HEK293T (cell line): ENCODE data around the gene FOXO3.

Source experiments
- ARNT ChIP-seq: fragments of 450-650 bp; IDR thresholded peaks from 2 replicates; pipeline ENCODE4 v1.6.1; 2017; ENCODE audit warnings: mild to moderate bottlenecking
- BHLHE40 ChIP-seq: fragments of 450-650 bp; IDR thresholded peaks from 2 replicates; pipeline ENCODE4 v1.6.1; 2016; ENCODE audit warnings: mild to moderate bottlenecking, moderate library complexity, borderline replicate concordance
- CTBP1 ChIP-seq: fragments of 450-650 bp; IDR thresholded peaks from 2 replicates; pipeline ENCODE4 v1.6.1; 2016; ENCODE audit warnings: borderline replicate concordance
- ELF4 ChIP-seq: fragments of 450-650 bp; IDR thresholded peaks from 2 replicates; pipeline ENCODE4 v1.6.1; 2017; ENCODE audit warnings: antibody characterized with exemption
- FOXA1 ChIP-seq: fragments of 450-650 bp; IDR thresholded peaks from 2 replicates; pipeline ENCODE4 v1.6.1; 2016; ENCODE audit warnings: mild to moderate bottlenecking
- FOXK2 ChIP-seq: fragments of 450-650 bp; IDR thresholded peaks from 2 replicates; pipeline ENCODE4 v1.6.1; 2016; ENCODE audit warnings: mild to moderate bottlenecking
- FOXM1 ChIP-seq: fragments of 450-650 bp; IDR thresholded peaks from 2 replicates; pipeline ENCODE4 v1.6.1; 2017; ENCODE audit warnings: mild to moderate bottlenecking, borderline replicate concordance
- L3MBTL2 ChIP-seq: fragments of 450-650 bp; conservative IDR thresholded peaks from 2 replicates; pipeline ENCODE4 v1.6.1; 2016; ENCODE audit warnings: mild to moderate bottlenecking
- NFRKB ChIP-seq: fragments of 450-650 bp; IDR thresholded peaks from 2 replicates; pipeline ENCODE4 v1.6.1; 2016; ENCODE audit warnings: mild to moderate bottlenecking, moderate library complexity
- SP1 ChIP-seq: fragments of 450-650 bp; IDR thresholded peaks from 2 replicates; pipeline ENCODE4 v1.6.1; 2017
- SUZ12 ChIP-seq: fragments of 450-650 bp; IDR thresholded peaks from 2 replicates; pipeline ENCODE4 v1.6.1; 2016; ENCODE audit warnings: mild to moderate bottlenecking
- TARDBP ChIP-seq: fragments of 450-650 bp; IDR thresholded peaks from 2 replicates; pipeline ENCODE4 v1.6.1; 2016
- ZNF384 ChIP-seq: fragments of 450-650 bp; IDR thresholded peaks from 2 replicates; pipeline ENCODE4 v1.6.1; 2016
- TF ChIP-seq, protein P1 (sequence below): fragments of 450-650 bp; IDR thresholded peaks from 2 replicates; pipeline ENCODE4 v1.6.1; 2016

DNA sequence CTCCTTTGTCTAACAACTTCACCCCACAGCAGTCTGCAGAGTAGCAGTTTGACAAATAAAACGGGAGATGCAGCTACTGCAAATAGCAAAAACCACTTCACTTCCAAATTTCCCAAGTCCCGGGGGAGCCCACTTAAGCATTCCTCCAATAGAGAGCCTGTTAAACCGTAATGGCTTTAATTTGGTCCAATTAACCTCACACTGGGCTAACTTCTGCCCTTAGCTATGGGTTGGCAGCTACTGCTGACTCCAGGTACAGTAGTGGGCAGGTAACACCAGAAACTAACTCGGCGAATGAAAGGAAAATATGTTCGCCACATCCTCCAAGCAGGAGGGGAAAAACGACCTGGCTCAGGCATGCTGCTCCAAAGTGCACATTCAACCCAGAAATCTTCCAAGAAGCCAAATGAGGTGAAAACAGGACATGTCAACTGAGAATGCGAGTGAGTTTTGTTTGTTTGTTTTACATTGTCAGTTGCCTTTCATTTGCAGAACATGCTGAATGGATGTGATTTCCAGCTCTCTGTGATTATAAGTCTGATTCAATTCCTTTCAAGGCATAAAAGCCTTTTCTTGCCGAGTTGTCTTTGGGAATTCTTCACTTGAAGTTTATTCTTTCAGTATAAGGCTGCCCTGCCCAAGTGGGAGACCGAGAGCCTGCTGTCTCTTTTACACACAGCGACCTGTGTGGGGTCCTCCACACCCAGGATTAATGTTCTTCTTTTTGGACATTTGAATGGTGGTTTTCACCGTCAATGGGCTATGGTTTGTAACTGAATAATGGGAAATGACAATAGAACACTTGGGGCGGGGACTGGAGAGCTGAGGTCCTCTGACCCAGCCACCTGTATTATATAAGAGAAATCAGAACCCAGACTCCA, 170.2 kb downstream of the FOXO3 start:
- TF ChIP-seq FOXM1 = no peak
- no peak for TF ChIP-seq NFRKB
- TF ChIP-seq, protein P1, sequence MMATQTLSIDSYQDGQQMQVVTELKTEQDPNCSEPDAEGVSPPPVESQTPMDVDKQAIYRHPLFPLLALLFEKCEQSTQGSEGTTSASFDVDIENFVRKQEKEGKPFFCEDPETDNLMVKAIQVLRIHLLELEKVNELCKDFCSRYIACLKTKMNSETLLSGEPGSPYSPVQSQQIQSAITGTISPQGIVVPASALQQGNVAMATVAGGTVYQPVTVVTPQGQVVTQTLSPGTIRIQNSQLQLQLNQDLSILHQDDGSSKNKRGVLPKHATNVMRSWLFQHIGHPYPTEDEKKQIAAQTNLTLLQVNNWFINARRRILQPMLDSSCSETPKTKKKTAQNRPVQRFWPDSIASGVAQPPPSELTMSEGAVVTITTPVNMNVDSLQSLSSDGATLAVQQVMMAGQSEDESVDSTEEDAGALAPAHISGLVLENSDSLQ = no peak
- no peak for TF ChIP-seq BHLHE40
- TF ChIP-seq SP1 = no peak
- TF ChIP-seq SUZ12 = no peak
- no peak for TF ChIP-seq ELF4
- no peak for TF ChIP-seq FOXK2
- no peak for TF ChIP-seq FOXA1
- TF ChIP-seq TARDBP = no peak
- TF ChIP-seq CTBP1 = no peak
- no peak for TF ChIP-seq ARNT
- no peak for TF ChIP-seq L3MBTL2
- TF ChIP-seq ZNF384 = no peak
